Activated T-helper 2 cell treated with anti-CD3 and anti-CD28 coated beads, Interferon-gamma antibody, Interleukin-2, Interleukin-4, amounts not matched to agents 10 μg/mL and 5 μg/mL and 100 μg/mL, durations not matched to agents 14 hours and 24 hours and 36 hours (primary cell): ENCODE results near the gene CFAP61. TPM values are rescaled to one million over a fixed set of nuclear protein-coding genes. Genes with fewer than 3 reads are reported as not detected.
"Not testable (repeated sequence)": the region's sequence is repeated elsewhere in the genome, so short reads cannot be mapped to it uniquely, and the experiment has no call there.

Experiments used
- DNase-seq: peaks from one replicate; pipeline ENCODE4 v3.0.0; 2021; ENCODE audit warnings: low spot score
- H3K27ac Mint-ChIP-seq: one replicate; pipeline ENCODE4 v1.8.0; 2021; ENCODE audit warnings: mixed read lengths
- H3K27me3 Mint-ChIP-seq: one replicate; pipeline ENCODE4 v1.8.0; 2021; ENCODE audit warnings: low read depth, mixed read lengths
- H3K36me3 Mint-ChIP-seq: one replicate; pipeline ENCODE4 v1.8.0; 2021; ENCODE audit warnings: low read depth, mixed read lengths
- H3K4me1 Mint-ChIP-seq: one replicate; pipeline ENCODE4 v1.8.0; 2021; ENCODE audit warnings: low read depth, mixed read lengths
- H3K4me3 Mint-ChIP-seq: one replicate; pipeline ENCODE4 v1.8.0; 2021; ENCODE audit warnings: low read depth, mild to moderate bottlenecking, moderate library complexity, mixed read lengths
- H3K9me3 Mint-ChIP-seq: one replicate; pipeline ENCODE4 v1.8.0; 2021; ENCODE audit warnings: mixed read lengths
- intact Hi-C: fragments of 100-400 bp; cut with micrococcal nuclease; formaldehyde crosslinking; loops from one replicate; pipeline ENCODE4 v1.15.1; 2023
- total RNA-seq: library from RNA; stranded (reverse); gene quantifications from 2 replicates; pipeline ENCODE4 v1.2.3, GENCODE V29; 2022

CFAP61 gene
- total RNA-seq, 1 donor from 2014 or later, result not detected

GRCh38 chr20:20210943-20211273 is 158.6 kb downstream of the CFAP61 start:
- intact Hi-C loops, result no loop called here
- Mint-ChIP-seq H3K4me3 (no peak overlapping the region), H3K27ac (no peak overlapping the region), H3K4me1 (no peaks in the 10 kb centered on the region), H3K36me3 (no peaks in the 10 kb centered on the region), H3K9me3 (no peaks in the 10 kb centered on the region), H3K27me3 (peaks cover 2% of the 10 kb centered on the region)
- no peak for DNase-seq

GRCh38 chr20:20211274-20211987 is 159.1 kb downstream of the CFAP61 start:
- no peak overlapping the region for H3K27ac Mint-ChIP-seq
- DNase-seq, result no peak
- peaks cover 2% of the 10 kb centered on the region for H3K27me3 Mint-ChIP-seq
- no peaks in the 10 kb centered on the region for H3K9me3 Mint-ChIP-seq
- intact Hi-C loops, result no loop called here
- H3K4me1 Mint-ChIP-seq, result no peaks in the 10 kb centered on the region
- H3K4me3 Mint-ChIP-seq, result no peak overlapping the region
- H3K36me3 Mint-ChIP-seq, result no peaks in the 10 kb centered on the region

GRCh38 chr20:20211988-20212518 is 159.7 kb downstream of the CFAP61 start:
- H3K27ac Mint-ChIP-seq, result no peak overlapping the region
- intact Hi-C loops, result no loop called here

GRCh38 chr20:20212675-20213096 is 160.4 kb downstream of the CFAP61 start:
- Mint-ChIP-seq H3K27me3 (peaks cover 3% of the 10 kb centered on the region), H3K36me3 (no peaks in the 10 kb centered on the region), H3K4me3 (no peak overlapping the region), H3K27ac (no peak overlapping the region), H3K4me1 (no peaks in the 10 kb centered on the region), H3K9me3 (no peaks in the 10 kb centered on the region)
- DNase-seq, result no peak
- intact Hi-C loops, result no loop called here

More at GRCh38 chr20:20211988-20212518, 159.7 kb downstream of the CFAP61 start:
- Mint-ChIP-seq H3K9me3 (no peaks in the 10 kb centered on the region), H3K27me3 (peaks cover 2% of the 10 kb centered on the region), H3K36me3 (no peaks in the 10 kb centered on the region), H3K4me1 (no peaks in the 10 kb centered on the region), H3K4me3 (no peak overlapping the region)
- no peak for DNase-seq

- H3K4me1 Mint-ChIP-seq, result no peaks in the 10 kb centered on the region
- no peaks in the 10 kb centered on the region for H3K9me3 Mint-ChIP-seq
- H3K36me3 Mint-ChIP-seq, result no peaks in the 10 kb centered on the region
- peaks cover 9% of the 10 kb centered on the region for H3K27me3 Mint-ChIP-seq
- no peak for DNase-seq
- intact Hi-C loops, result no loop called here
- H3K27ac Mint-ChIP-seq, result no peak overlapping the region
- no peak overlapping the region for H3K4me3 Mint-ChIP-seq
Measured at GRCh38 chr20:20213526-20214121, 161.3 kb downstream of the CFAP61 start.

GRCh38 chr20:20214757-20215275 is 162.5 kb downstream of the CFAP61 start:
- Mint-ChIP-seq H3K36me3 (no peaks in the 10 kb centered on the region), H3K4me1 (no peaks in the 10 kb centered on the region), H3K27me3 (peaks cover 9% of the 10 kb centered on the region), H3K4me3 (no peak overlapping the region), H3K27ac (no peak overlapping the region), H3K9me3 (no peaks in the 10 kb centered on the region)
- intact Hi-C loops, result no loop called here
- no peak for DNase-seq

- Mint-ChIP-seq H3K9me3 (no peaks in the 10 kb centered on the region), H3K27ac (no peak overlapping the region), H3K4me1 (no peaks in the 10 kb centered on the region), H3K36me3 (no peaks in the 10 kb centered on the region), H3K4me3 (no peak overlapping the region), H3K27me3 (peaks cover 11% of the 10 kb centered on the region)
- intact Hi-C loops, result no loop called here
- no peak for DNase-seq
Measured at GRCh38 chr20:20215976-20216727, 163.8 kb downstream of the CFAP61 start.

GRCh38 chr20:20216941-20217340 is 164.6 kb downstream of the CFAP61 start:
- Mint-ChIP-seq H3K27me3 (peaks cover 11% of the 10 kb centered on the region), H3K27ac (no peak overlapping the region), H3K9me3 (no peaks in the 10 kb centered on the region), H3K36me3 (no peaks in the 10 kb centered on the region), H3K4me3 (no peak overlapping the region), H3K4me1 (no peaks in the 10 kb centered on the region)
- DNase-seq, result no peak
- intact Hi-C loops, result no loop called here

- no peaks in the 10 kb centered on the region for H3K36me3 Mint-ChIP-seq
- H3K27me3 Mint-ChIP-seq, result peaks cover 11% of the 10 kb centered on the region
- H3K27ac Mint-ChIP-seq, result peak overlapping the region; percentile 6
- H3K4me3 Mint-ChIP-seq, result no peak overlapping the region
- DNase-seq, result no peak
- no peaks in the 10 kb centered on the region for H3K9me3 Mint-ChIP-seq
- intact Hi-C loops, result no loop called here
- H3K4me1 Mint-ChIP-seq, result no peaks in the 10 kb centered on the region
Measured at GRCh38 chr20:20217621-20218020, 165.3 kb downstream of the CFAP61 start.

- H3K36me3 Mint-ChIP-seq, H3K4me3 Mint-ChIP-seq, intact Hi-C loops, DNase-seq, H3K9me3 Mint-ChIP-seq, H3K4me1 Mint-ChIP-seq, H3K27ac Mint-ChIP-seq: not testable (repeated sequence)
- peaks cover 11% of the 10 kb centered on the region for H3K27me3 Mint-ChIP-seq
Measured at GRCh38 chr20:20218106-20218505, 165.8 kb downstream of the CFAP61 start.

GRCh38 chr20:20219016-20219415 is 166.7 kb downstream of the CFAP61 start:
- Mint-ChIP-seq H3K4me1 (no peaks in the 10 kb centered on the region), H3K27ac (no peak overlapping the region), H3K9me3 (no peaks in the 10 kb centered on the region), H3K36me3 (no peaks in the 10 kb centered on the region), H3K27me3 (peaks cover 11% of the 10 kb centered on the region), H3K4me3 (no peak overlapping the region)
- intact Hi-C loops, result no loop called here
- no peak for DNase-seq

- H3K27ac Mint-ChIP-seq, result no peak overlapping the region
- H3K4me3 Mint-ChIP-seq, result no peak overlapping the region
- intact Hi-C loops, result no loop called here
- no peaks in the 10 kb centered on the region for H3K36me3 Mint-ChIP-seq
- no peaks in the 10 kb centered on the region for H3K4me1 Mint-ChIP-seq
- H3K27me3 Mint-ChIP-seq, result peaks cover 10% of the 10 kb centered on the region
- DNase-seq, result no peak
- no peaks in the 10 kb centered on the region for H3K9me3 Mint-ChIP-seq
Measured at GRCh38 chr20:20220134-20220533, 167.8 kb downstream of the CFAP61 start.

GRCh38 chr20:20223981-20224380 is 171.6 kb downstream of the CFAP61 start:
- Mint-ChIP-seq H3K27ac (no peak overlapping the region), H3K4me3 (no peak overlapping the region), H3K4me1 (no peaks in the 10 kb centered on the region), H3K9me3 (no peaks in the 10 kb centered on the region), H3K36me3 (no peaks in the 10 kb centered on the region), H3K27me3 (peaks cover 3% of the 10 kb centered on the region)
- DNase-seq, result no peak
- intact Hi-C loops, result no loop called here
